ENCODE results near the gene KDR.

The KDR gene

DNA sequence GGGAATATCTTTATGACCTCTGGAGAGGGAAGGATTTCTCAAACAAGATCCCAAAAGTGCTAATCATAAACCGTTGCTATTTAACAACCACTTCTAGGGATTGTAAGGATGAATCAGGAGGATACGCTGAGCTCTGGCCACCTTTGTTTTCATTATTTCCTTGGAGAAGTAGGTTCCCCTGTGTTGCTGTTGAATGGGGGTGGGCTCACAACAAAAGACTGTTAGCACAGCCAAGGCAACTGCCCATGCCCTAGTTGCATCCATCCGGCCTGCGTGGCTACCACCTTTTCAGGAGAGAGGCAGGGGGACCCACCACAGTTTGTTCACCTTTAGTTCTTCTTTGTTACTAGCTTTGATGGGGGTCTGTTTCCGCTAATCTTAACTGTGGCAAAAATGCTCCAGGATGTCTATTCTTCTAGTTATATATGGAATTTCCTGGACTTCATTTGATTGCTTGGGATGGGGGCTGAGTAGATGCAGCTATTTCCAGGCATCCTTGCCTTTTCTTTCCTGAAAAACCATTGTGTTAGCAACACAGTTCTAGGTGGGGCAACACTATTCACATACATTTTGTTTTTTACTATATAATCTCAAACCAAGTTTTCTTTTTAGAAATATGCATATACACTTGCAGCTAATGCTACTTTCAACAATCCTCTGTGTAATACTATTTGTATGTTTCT is 95.4 kb downstream of the KDR start:
- no peak for DNase-seq (ENCODE audit: low spot score)

DNA sequence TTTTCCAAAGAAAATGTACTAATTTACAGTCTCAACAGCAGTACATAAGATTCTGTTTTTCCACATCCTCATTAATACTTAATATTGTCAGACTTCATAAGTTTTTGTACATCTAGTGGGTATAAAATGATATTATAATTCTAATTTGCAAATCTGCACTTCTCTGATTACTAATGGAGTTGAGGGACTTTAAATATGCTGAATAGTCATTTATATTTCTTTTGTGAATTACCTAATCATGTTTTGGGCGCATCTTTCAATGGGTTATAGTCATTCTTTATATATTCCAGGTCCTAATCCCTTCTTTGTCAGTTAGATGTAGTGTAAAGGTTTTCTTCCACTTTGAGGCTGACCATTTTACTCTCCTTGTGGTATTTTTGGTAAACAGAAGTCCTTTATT is 96.1 kb downstream of the KDR start:
- DNase-seq (ENCODE audit: low spot score): no peak
